Mesendoderm (in vitro differentiated cells): ENCODE measurements around the gene NHERF1.

ENCODE experiments used
- DNase-seq: peaks from one replicate; pipeline ENCODE4 v3.0.0; 2013
- H2AK5ac ChIP-seq: 2 replicates; pipeline ENCODE4 v1.6.1; 2013; ENCODE audit warnings: low read length, inconsistent platforms
- H2BK120ac ChIP-seq: 2 replicates; pipeline ENCODE4 v1.6.1; 2013; ENCODE audit warnings: low read depth, mild to moderate bottlenecking, low read length, moderate library complexity, mixed read lengths
- H2BK15ac ChIP-seq: replicated peaks from 2 replicates; pipeline ENCODE4 v1.6.1; 2013; ENCODE audit warnings: low read depth, mild to moderate bottlenecking, moderate library complexity
- H2BK5ac ChIP-seq: 2 replicates; pipeline ENCODE4 v1.6.1; 2013; ENCODE audit warnings: low read length, inconsistent platforms
- H3K18ac ChIP-seq: 2 replicates; pipeline ENCODE4 v1.6.1; 2013; ENCODE audit warnings: mild to moderate bottlenecking, low read length, mixed read lengths
- H3K23ac ChIP-seq: one replicate; pipeline ENCODE4 v1.6.1; 2013; ENCODE audit warnings: low read length
- H3K27ac ChIP-seq: 2 replicates; pipeline ENCODE4 v1.5.1; 2013; ENCODE audit warnings: low read depth, mild to moderate bottlenecking, inconsistent platforms, low read length, moderate library complexity
- H3K27me3 ChIP-seq: 2 replicates; pipeline ENCODE4 v1.6.1; 2013; ENCODE audit warnings: low read length, control low read depth, mild to moderate bottlenecking, inconsistent platforms; ENCODE audit not compliant: insufficient read depth, poor library complexity
- H3K36me3 ChIP-seq: 2 replicates; pipeline ENCODE4 v1.6.1; 2013; ENCODE audit warnings: low read length, inconsistent platforms; ENCODE audit not compliant: control insufficient read depth, insufficient read depth
- H3K4ac ChIP-seq: one replicate; pipeline ENCODE4 v1.6.1; 2013; ENCODE audit warnings: low read depth, mild to moderate bottlenecking, low read length, moderate library complexity
- H3K4me1 ChIP-seq: 2 replicates; pipeline ENCODE4 v1.6.1; 2013; ENCODE audit warnings: low read depth, low read length, inconsistent platforms; ENCODE audit not compliant: control insufficient read depth
- H3K4me2 ChIP-seq: 2 replicates; pipeline ENCODE4 v1.6.1; 2013; ENCODE audit warnings: low read length
- H3K4me3 ChIP-seq: 2 replicates; pipeline ENCODE4 v1.5.1; 2013; ENCODE audit warnings: mild to moderate bottlenecking, low read length
- H3K56ac ChIP-seq: one replicate; pipeline ENCODE4 v1.6.1; 2013; ENCODE audit warnings: low read length
- H3K79me1 ChIP-seq: 2 replicates; pipeline ENCODE4 v1.6.1; 2013; ENCODE audit warnings: low read length, inconsistent platforms
- H3K79me2 ChIP-seq: 2 replicates; pipeline ENCODE4 v1.6.1; 2013; ENCODE audit warnings: mild to moderate bottlenecking, low read length; ENCODE audit not compliant: control insufficient read depth, insufficient read depth
- H3K9ac ChIP-seq: 2 replicates; pipeline ENCODE4 v1.6.1; 2013; ENCODE audit warnings: low read length, inconsistent platforms
- H4K5ac ChIP-seq: one replicate; pipeline ENCODE4 v1.6.1; 2013; ENCODE audit warnings: low read length
- H4K8ac ChIP-seq: one replicate; pipeline ENCODE4 v1.6.1; 2013; ENCODE audit warnings: low read depth, mild to moderate bottlenecking, control low read depth, low read length, moderate library complexity
- WGBS: extraction: QIAGEN DNeasy Blood & Tissue Kit; methylation state at CpG from one replicate; pipeline ENCODE4 v1.1.7; 2013; ENCODE audit warnings: low lambda C conversion rate, missing lambda C conversion rate; ENCODE audit not compliant: insufficient coverage; ENCODE audit errors: extremely low coverage; 5-methylcytosine and 5-hydroxymethylcytosine counted together

The NHERF1 gene

DNA sequence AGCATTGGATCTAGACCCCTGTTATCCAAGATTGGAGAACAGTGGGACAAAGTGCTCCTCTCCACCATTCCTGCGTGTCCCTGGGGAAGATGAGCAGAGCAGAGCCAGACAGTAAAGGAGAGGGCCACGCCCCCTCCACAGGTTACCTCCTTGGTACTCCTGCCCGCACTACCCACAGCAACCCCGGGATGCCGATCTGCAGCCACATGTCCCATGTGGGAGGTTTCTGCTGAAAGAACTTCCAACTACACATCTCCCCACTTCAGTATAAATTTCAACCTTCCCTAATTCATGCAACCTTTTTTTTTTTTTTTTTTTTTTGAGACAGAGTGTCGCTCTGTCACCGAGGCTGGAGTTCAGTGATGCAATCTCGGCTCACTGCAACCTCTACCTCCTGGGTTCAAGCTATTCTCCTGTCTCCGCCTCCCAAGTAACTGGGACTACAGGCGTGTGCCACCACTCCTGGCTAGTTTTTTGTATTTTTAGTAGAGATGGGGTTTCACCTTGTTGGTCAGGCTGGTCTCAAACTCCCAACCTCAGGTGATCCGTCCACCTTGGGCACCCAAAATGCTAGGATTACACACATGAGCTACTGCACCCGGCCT, 9.1 kb upstream of the NHERF1 start:
- H2BK15ac ChIP-seq: no peak overlapping the region
- H3K36me3 ChIP-seq: no peaks in the 10 kb centered on the region
- H3K27ac ChIP-seq: no peak overlapping the region
- H3K79me1 ChIP-seq: no peaks in the 10 kb centered on the region
- no peak overlapping the region for H3K4me2 ChIP-seq
- H3K18ac ChIP-seq: no peak overlapping the region
- H3K4me3 ChIP-seq: no peak overlapping the region
- no peak overlapping the region for H2BK120ac ChIP-seq
- no peak overlapping the region for H2AK5ac ChIP-seq
- whole genome bisulfite sequencing: no CpG with 5 or more reads among the region's 12 CpGs
- H3K27me3 ChIP-seq: no peaks in the 10 kb centered on the region
- H4K8ac ChIP-seq: no peak overlapping the region
- H3K4ac ChIP-seq: no peak overlapping the region
- H2BK5ac ChIP-seq: no peak overlapping the region
- H3K56ac ChIP-seq: no peak overlapping the region
- no peaks in the 10 kb centered on the region for H3K79me2 ChIP-seq
- DNase-seq: no peak
- no peak overlapping the region for H3K23ac ChIP-seq
- no peak overlapping the region for H3K9ac ChIP-seq
- peaks cover 3% of the 10 kb centered on the region for H3K4me1 ChIP-seq
- H4K5ac ChIP-seq: no peak overlapping the region

- Histone ChIP-seq H2BK15ac (no peak overlapping the region), H3K4me3 (no peak overlapping the region), H4K8ac (no peak overlapping the region), H3K18ac (no peak overlapping the region), H2AK5ac (no peak overlapping the region), H3K79me2 (no peaks in the 10 kb centered on the region), H2BK120ac (no peak overlapping the region), H2BK5ac (no peak overlapping the region), H3K23ac (no peak overlapping the region), H3K36me3 (no peaks in the 10 kb centered on the region), H3K4me1 (peaks cover 3% of the 10 kb centered on the region), H3K56ac (no peak overlapping the region), H3K9ac (no peak overlapping the region), H3K27me3 (no peaks in the 10 kb centered on the region), H4K5ac (no peak overlapping the region), H3K79me1 (no peaks in the 10 kb centered on the region), H3K4me2 (no peak overlapping the region), H3K4ac (no peak overlapping the region), H3K27ac (no peak overlapping the region)
- no CpG with 5 or more reads among the region's 6 CpGs for WGBS
- no peak for DNase-seq
Observed at GRCh38 chr17:74740173-74740572, 8.3 kb upstream of the NHERF1 start.

DNA sequence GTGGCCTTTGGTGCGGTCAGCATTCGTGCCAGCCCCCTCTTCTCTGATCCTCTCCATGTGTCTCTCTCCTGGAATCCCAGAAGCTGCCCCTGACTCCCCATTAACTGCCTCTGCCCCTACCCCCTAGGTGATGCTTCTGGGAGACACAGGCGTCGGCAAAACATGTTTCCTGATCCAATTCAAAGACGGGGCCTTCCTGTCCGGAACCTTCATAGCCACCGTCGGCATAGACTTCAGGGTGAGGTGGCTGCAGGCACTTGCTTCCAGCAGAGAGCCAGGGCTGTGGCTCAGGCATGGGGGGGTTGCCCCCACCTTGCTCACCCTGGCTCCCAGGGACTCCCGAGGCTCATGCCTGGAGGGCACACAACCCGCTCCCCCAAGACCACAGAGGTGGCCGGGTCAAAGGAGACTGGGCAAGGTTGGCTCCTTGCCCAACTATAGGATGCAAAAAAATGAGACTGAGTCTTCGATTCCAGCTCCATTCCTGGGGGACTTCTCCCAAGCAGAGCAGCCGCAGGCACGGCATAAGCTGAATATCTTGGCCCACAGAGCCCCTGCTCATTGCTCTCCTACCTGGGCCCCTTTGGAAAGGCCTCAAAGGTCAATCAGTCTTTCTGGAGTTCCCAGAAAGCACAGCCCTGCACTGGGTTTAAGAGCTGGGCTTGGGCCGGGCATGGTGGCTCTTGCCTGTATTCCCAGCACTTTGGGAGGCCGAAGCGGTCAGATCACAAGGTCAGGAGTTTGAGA, 7.6 kb upstream of the NHERF1 start:
- H3K4me2 ChIP-seq: no peak overlapping the region
- H2BK120ac ChIP-seq: no peak overlapping the region
- H3K4me1 ChIP-seq: peaks cover 7% of the 10 kb centered on the region
- H3K79me1 ChIP-seq: no peaks in the 10 kb centered on the region
- no peaks in the 10 kb centered on the region for H3K36me3 ChIP-seq
- no peak overlapping the region for H3K27ac ChIP-seq
- H4K5ac ChIP-seq: no peak overlapping the region
- WGBS: no CpG with 5 or more reads among the region's 17 CpGs
- H3K4ac ChIP-seq: no peak overlapping the region
- H3K9ac ChIP-seq: no peak overlapping the region
- no peak overlapping the region for H3K4me3 ChIP-seq
- no peak overlapping the region for H2BK5ac ChIP-seq
- no peak overlapping the region for H4K8ac ChIP-seq
- H2BK15ac ChIP-seq: no peak overlapping the region
- no peaks in the 10 kb centered on the region for H3K79me2 ChIP-seq
- H3K23ac ChIP-seq: no peak overlapping the region
- no peak overlapping the region for H3K56ac ChIP-seq
- H3K27me3 ChIP-seq: no peaks in the 10 kb centered on the region
- no peak overlapping the region for H3K18ac ChIP-seq
- DNase-seq: no peak
- no peak overlapping the region for H2AK5ac ChIP-seq

- Histone ChIP-seq H3K23ac (peak overlapping the region; percentile 89), H2BK15ac (no peak overlapping the region), H3K27me3 (no peaks in the 10 kb centered on the region), H3K4me1 (peaks cover 17% of the 10 kb centered on the region), H3K36me3 (no peaks in the 10 kb centered on the region), H4K5ac (no peak overlapping the region), H3K56ac (peak overlapping the region; percentile 66), H3K4me3 (no peak overlapping the region), H4K8ac (no peak overlapping the region), H2AK5ac (peak overlapping the region; percentile 13), H3K9ac (no peak overlapping the region), H2BK5ac (no peak overlapping the region), H3K4me2 (no peak overlapping the region), H3K79me2 (no peaks in the 10 kb centered on the region), H2BK120ac (no peak overlapping the region), H3K18ac (no peak overlapping the region), H3K27ac (no peak overlapping the region), H3K4ac (no peak overlapping the region), H3K79me1 (no peaks in the 10 kb centered on the region)
- WGBS: no CpG with 5 or more reads among the region's 4 CpGs
- DNase-seq: no peak
Observed at GRCh38 chr17:74742153-74742515, 6.3 kb upstream of the NHERF1 start.

- H3K18ac ChIP-seq: no peak overlapping the region
- no peak overlapping the region for H3K27ac ChIP-seq
- H3K79me1 ChIP-seq: no peaks in the 10 kb centered on the region
- H3K4me2 ChIP-seq: no peak overlapping the region
- no peak overlapping the region for H3K56ac ChIP-seq
- H3K4me1 ChIP-seq: peaks cover 23% of the 10 kb centered on the region
- no peak overlapping the region for H2BK120ac ChIP-seq
- no peak overlapping the region for H4K5ac ChIP-seq
- H2BK15ac ChIP-seq: no peak overlapping the region
- H3K27me3 ChIP-seq: no peaks in the 10 kb centered on the region
- H3K79me2 ChIP-seq: no peaks in the 10 kb centered on the region
- no peak overlapping the region for H3K9ac ChIP-seq
- no peak overlapping the region for H3K4me3 ChIP-seq
- H3K4ac ChIP-seq: no peak overlapping the region
- H2AK5ac ChIP-seq: no peak overlapping the region
- H2BK5ac ChIP-seq: no peak overlapping the region
- no peak overlapping the region for H3K23ac ChIP-seq
- no peak overlapping the region for H4K8ac ChIP-seq
- no peak for DNase-seq
- no CpG with 5 or more reads among the region's 9 CpGs for WGBS
- H3K36me3 ChIP-seq: no peaks in the 10 kb centered on the region
Observed at GRCh38 chr17:74742978-74743545, 5.4 kb upstream of the NHERF1 start.
